GM06990 (cell line): ENCODE results near the gene PARVB.

Experiments used
- DNase-seq: peaks from one replicate; pipeline ENCODE4 v3.0.0-alpha.2; 2011; ENCODE audit not compliant: insufficient read length; ENCODE audit errors: extremely low read depth
- H3K27me3 ChIP-seq: replicated peaks from 2 replicates; pipeline ENCODE4 v1.6.0; 2011; ENCODE audit warnings: low read length; ENCODE audit not compliant: control insufficient read depth, insufficient read depth
- H3K36me3 ChIP-seq: 2 replicates; pipeline ENCODE4 v1.5.1; 2011; ENCODE audit warnings: low read length; ENCODE audit not compliant: control insufficient read depth, insufficient read depth
- H3K4me3 ChIP-seq: replicated peaks from 2 replicates; pipeline ENCODE4 v1.5.1; 2011; ENCODE audit warnings: low read depth, mild to moderate bottlenecking, control low read depth, low read length
- CTCF ChIP-seq: IDR thresholded peaks from 2 replicates; pipeline ENCODE4 v1.5.1; 2011; ENCODE audit warnings: low read length, control low read depth, mild to moderate bottlenecking, inconsistent platforms; ENCODE audit not compliant: insufficient read depth, poor library complexity, severe bottlenecking

PARVB gene

GRCh38 chr22:44194569-44194968 lies 170.5 kb downstream of the PARVB start:
- Histone ChIP-seq H3K27me3 (no peaks in the 10 kb centered on the region), H3K4me3 (no peak overlapping the region), H3K36me3 (peaks cover 7% of the 10 kb centered on the region)
- DNase-seq = no peak
- no peak for TF ChIP-seq CTCF

DNA sequence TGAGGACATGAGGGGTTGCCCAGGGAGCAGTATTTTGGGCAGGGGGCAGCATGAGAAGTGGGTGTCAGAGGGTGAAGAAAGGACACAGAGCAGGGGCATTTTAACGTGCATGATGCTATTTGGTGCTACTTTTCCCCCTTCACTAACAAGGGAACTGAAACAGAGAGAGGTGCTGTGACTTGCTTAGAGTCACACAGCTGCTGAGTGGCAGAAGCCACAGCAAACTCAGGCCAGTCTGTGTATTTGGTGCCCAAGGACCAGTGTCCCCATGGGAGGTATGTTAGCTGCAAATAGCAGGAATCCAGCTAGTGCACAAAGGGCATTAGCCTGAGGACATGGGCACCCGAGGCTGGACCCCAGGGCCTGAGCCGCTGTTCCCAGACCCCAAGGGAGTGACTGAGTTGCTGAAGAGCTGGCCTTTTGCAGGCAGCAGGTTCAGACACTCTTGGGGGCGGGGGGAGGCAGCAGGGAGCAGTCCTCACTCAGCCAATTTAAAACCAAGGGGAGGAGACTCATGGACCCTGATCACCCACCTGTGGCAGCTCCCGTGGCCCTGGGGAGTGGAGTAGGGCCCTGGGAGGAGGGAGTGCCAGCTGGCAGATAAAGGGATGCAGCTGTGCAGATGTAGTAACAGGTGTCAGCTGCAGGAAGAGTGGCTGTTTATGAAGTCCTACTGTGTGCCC lies 171.2 kb downstream of the PARVB start:
- H3K36me3 ChIP-seq = peaks cover 7% of the 10 kb centered on the region
- no peak for DNase-seq
- TF ChIP-seq CTCF = no peak
- H3K27me3 ChIP-seq = no peaks in the 10 kb centered on the region
- no peak overlapping the region for H3K4me3 ChIP-seq

DNA sequence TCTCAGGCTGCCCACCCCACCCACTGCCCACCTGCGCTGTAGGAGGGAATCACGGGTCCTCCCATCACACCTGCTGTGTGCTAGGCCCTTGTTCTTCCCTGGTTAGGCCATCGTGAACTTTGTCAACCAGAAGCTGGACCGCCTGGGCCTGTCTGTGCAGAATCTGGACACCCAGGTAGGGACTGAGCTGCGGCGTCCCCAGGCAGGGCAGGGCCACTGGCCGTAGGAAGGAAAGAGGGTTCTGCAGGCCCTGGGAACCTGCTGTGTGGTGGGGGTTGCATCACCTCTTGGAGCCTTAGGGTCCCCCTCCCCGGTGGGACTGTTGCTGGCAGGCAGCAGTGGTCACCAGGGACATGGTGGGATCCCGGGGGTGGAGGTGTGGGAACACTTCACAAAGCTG lies 172.1 kb downstream of the PARVB start:
- no peak for TF ChIP-seq CTCF
- peaks cover 7% of the 10 kb centered on the region for H3K36me3 ChIP-seq
- no peak overlapping the region for H3K4me3 ChIP-seq
- no peak for DNase-seq
- H3K27me3 ChIP-seq = no peaks in the 10 kb centered on the region

DNA sequence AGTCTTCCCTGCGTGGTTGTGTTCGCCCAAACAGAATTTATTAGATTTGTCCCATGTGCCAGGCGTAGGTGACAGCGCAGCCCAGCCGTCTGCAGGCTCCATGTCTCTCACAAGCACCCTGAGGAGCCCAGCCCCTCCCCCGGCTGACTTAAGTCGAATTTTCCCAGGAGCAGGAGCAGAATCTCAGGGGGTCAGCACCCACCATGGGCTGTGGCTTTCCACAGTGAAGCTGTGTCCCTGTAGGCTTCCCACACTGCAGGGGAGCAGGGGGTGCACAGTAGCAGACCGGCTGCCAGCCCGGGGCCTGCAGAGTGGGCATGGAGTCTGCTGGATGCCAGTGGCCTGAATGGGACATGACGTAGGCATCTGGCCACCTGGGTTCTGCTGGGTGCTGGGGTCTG lies 172.6 kb downstream of the PARVB start:
- peaks cover 7% of the 10 kb centered on the region for H3K36me3 ChIP-seq

DNA sequence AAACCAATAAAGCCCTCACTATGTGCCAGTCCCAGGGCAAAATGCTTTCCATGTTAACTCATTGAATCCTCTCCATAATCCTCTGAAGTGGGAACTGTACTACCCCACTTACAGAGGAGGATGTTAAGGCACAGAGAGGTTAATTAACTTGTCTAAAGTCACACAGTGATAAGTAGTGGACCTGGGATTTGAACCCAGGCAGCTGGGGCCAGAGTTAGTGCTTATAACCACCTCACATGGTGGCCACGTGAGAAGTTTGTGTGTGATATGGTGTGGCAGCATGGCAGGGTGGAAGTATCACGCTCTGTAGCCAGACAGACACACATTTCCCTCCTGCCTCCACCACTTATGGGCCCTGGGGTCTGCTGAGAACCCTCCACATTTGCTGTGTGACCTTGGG lies 173.2 kb downstream of the PARVB start:
- H3K36me3 ChIP-seq = peaks cover 7% of the 10 kb centered on the region
- TF ChIP-seq CTCF = no peak
- H3K27me3 ChIP-seq = no peaks in the 10 kb centered on the region
- no peak overlapping the region for H3K4me3 ChIP-seq
- no peak for DNase-seq

More for the DNA sequence above, 172.6 kb downstream of the PARVB start:
- Histone ChIP-seq H3K27me3 (no peaks in the 10 kb centered on the region), H3K4me3 (no peak overlapping the region)
- TF ChIP-seq CTCF = no peak
- no peak for DNase-seq

DNA sequence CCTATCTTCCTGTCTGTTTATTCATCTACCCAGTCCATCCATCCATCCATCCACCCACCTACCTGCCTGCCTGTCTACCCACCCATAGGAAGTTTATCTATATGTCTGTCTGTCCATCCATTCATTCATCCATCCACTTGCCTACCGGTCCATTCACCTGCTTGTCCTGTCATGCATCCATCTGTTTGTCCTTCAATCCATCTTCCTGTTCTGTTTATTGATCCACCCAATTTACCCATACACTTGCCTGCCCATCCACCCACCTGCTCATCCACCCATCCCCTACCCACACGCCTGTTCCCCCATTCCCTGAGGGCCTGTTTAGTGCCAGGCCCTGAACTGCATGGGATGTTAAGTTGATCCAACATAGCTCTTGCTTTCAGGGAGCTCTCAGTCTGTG lies 175.1 kb downstream of the PARVB start:
- H3K27me3 ChIP-seq = no peaks in the 10 kb centered on the region
- no peak for TF ChIP-seq CTCF
- peaks cover 7% of the 10 kb centered on the region for H3K36me3 ChIP-seq
- DNase-seq = no peak
- no peak overlapping the region for H3K4me3 ChIP-seq
